ENCODE results near the gene CYSTM1. TPM values are rescaled to one million over a fixed set of nuclear protein-coding genes. Genes with fewer than 3 reads are reported as not detected.

The CYSTM1 gene
- total and polyA plus RNA-seq, 10 donors, result 25.8 to 78.3 (median 38.3) TPM

GRCh38 chr5:140128376-140128775 lies 46.6 kb upstream of the CYSTM1 start:
- no peak for DNase-seq
- 89 to 92% (median 91%) methylated on average over 5 of the region's 5 CpGs for WGBS, 5 donors
- Histone ChIP-seq H3K4me1 (peaks cover 10 to 48% (median 23%) of the 10 kb centered on the region in 6 donors), H3K4me3 (no peak overlapping the region), H3K27ac (no peak overlapping the region), H3K27me3 (replicated peaks in 1 of 7) (no peaks in the 10 kb centered on the region), H3K9me3 (no peaks in the 10 kb centered on the region), H3K36me3 (no peaks in the 10 kb centered on the region)
- TF ChIP-seq, protein P1, sequence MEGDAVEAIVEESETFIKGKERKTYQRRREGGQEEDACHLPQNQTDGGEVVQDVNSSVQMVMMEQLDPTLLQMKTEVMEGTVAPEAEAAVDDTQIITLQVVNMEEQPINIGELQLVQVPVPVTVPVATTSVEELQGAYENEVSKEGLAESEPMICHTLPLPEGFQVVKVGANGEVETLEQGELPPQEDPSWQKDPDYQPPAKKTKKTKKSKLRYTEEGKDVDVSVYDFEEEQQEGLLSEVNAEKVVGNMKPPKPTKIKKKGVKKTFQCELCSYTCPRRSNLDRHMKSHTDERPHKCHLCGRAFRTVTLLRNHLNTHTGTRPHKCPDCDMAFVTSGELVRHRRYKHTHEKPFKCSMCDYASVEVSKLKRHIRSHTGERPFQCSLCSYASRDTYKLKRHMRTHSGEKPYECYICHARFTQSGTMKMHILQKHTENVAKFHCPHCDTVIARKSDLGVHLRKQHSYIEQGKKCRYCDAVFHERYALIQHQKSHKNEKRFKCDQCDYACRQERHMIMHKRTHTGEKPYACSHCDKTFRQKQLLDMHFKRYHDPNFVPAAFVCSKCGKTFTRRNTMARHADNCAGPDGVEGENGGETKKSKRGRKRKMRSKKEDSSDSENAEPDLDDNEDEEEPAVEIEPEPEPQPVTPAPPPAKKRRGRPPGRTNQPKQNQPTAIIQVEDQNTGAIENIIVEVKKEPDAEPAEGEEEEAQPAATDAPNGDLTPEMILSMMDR (IDR thresholded peaks at IDR 0.05 in 8 of 11, conservative IDR thresholded peaks at IDR 0.05 in 3 of 11), result no peak
- no peak for TF ChIP-seq POLR2AphosphoS5 (IDR thresholded peaks at IDR 0.05)
- TF ChIP-seq POLR2A (IDR thresholded peaks at IDR 0.05), result no peak
- intact Hi-C loops (cut with DNase I; ENCODE audit: low total_unique reads), result no loop called here

DNA sequence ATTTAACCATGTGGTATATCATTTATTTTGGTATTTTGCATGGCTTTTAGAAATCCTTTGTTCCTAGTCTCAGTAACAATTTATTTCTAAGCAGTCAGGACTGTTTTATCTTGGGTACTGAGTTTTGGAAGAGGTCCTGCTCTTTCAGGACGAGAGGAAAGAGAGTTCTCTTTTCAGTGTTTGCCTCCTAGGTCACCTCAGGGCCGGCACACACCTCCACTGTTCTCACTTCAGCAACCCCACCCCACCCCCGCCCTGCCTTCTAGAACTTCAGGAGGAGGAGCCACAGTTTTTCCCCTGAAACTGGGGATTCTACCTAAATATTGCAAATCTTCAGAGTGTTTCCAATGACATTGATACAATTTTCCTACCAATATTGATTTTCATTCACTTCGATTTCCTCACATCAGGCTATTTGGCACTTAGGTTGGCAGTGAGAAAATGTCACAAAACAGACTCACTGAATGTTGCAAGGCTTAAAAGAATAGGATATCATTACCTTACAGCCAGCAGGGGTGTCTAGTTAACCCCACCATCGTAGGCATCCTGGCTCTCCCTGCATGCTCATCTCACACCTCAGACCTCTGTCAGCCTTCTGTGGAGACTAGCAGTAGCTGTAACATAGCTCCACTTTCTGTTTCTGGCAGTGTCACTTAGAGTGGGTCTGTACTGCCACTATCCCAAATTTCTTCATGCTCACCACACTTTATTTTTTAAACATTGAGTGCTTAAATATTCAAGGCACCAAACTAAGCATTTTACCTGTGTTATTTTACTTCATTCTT lies 43.8 kb upstream of the CYSTM1 start:
- no peak for DNase-seq
- TF ChIP-seq POLR2AphosphoS5 (IDR thresholded peaks at IDR 0.05), result no peak
- TF ChIP-seq, protein P1 (IDR thresholded peaks at IDR 0.05 in 8 of 11, conservative IDR thresholded peaks at IDR 0.05 in 3 of 11), result no peak
- intact Hi-C loops (cut with DNase I; ENCODE audit: low total_unique reads), result no loop called here
- Histone ChIP-seq H3K36me3 (no peaks in the 10 kb centered on the region), H3K27me3 (replicated peaks in 1 of 7) (no peaks in the 10 kb centered on the region), H3K27ac (no peak overlapping the region), H3K4me1 (peaks cover 6 to 30% (median 12%) of the 10 kb centered on the region in 6 donors), H3K9me3 (no peaks in the 10 kb centered on the region), H3K4me3 (no peak overlapping the region)
- 81 to 92% (median 85%) methylated on average over 5 of the region's 5 CpGs for WGBS, 5 donors

DNA sequence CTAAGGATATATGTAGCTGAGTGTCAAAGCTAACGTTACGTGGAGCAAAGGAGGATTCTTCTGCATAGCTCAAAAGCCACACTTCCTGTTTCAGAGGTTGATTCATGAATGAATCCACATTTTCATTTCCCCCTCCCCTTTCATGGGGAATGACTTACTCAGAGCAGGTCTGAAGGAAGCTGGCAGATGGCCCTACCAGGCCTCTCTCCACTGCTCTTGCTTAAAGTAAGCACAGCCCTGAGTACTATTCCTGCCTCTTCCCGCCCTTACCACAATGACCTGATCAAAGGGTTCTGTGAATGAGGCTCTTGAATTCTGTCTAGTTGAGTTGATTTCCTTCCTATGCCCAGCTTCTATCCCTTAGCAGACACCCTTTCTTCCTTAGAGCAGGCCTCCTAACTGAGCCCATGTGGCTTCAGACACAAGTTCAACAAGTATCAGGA lies 43.0 kb upstream of the CYSTM1 start:
- no peak overlapping the region for H3K4me3 ChIP-seq
- peaks cover 6 to 30% (median 12%) of the 10 kb centered on the region in 6 donors for H3K4me1 ChIP-seq
- intact Hi-C loops (cut with DNase I; ENCODE audit: low total_unique reads), result no loop called here
- no peaks in the 10 kb centered on the region for H3K36me3 ChIP-seq
- no peaks in the 10 kb centered on the region for H3K9me3 ChIP-seq
- DNase-seq, result no peak
- 22 to 34% (median 32%) methylated on average over 3 of the region's 3 CpGs for WGBS, 5 donors
- no peaks in the 10 kb centered on the region for H3K27me3 ChIP-seq (replicated peaks in 1 of 7)
- TF ChIP-seq, protein P1 (IDR thresholded peaks at IDR 0.05 in 8 of 11, conservative IDR thresholded peaks at IDR 0.05 in 3 of 11), result no peak
- TF ChIP-seq POLR2A (IDR thresholded peaks at IDR 0.05), result no peak
- no peak for TF ChIP-seq POLR2AphosphoS5 (IDR thresholded peaks at IDR 0.05)
- no peak overlapping the region for H3K27ac ChIP-seq

- TF ChIP-seq POLR2AphosphoS5 (IDR thresholded peaks at IDR 0.05) (no peak), POLR2A (IDR thresholded peaks at IDR 0.05) (no peak)
- TF ChIP-seq, protein P1 (IDR thresholded peaks at IDR 0.05 in 8 of 11, conservative IDR thresholded peaks at IDR 0.05 in 3 of 11), result no peak
- Histone ChIP-seq H3K9me3 (no peaks in the 10 kb centered on the region), H3K4me3 (no peak overlapping the region), H3K36me3 (no peaks in the 10 kb centered on the region), H3K4me1 (peaks cover 6 to 30% (median 12%) of the 10 kb centered on the region in 6 donors), H3K27me3 (replicated peaks in 1 of 7) (no peaks in the 10 kb centered on the region), H3K27ac (no peak overlapping the region)
- 89 to 93% (median 91%) methylated on average over 4 of the region's 4 CpGs for WGBS, 5 donors
- DNase-seq, result no peak
- intact Hi-C loops (cut with DNase I; ENCODE audit: low total_unique reads), result no loop called here
Observed at GRCh38 chr5:140133514-140134167, 41.3 kb upstream of the CYSTM1 start.
